Heart right ventricle (tissue), 16 donors: ENCODE data around the gene MAP3K5. TPM values are rescaled to one million over a fixed set of nuclear protein-coding genes. Genes with fewer than 3 reads are reported as not detected.
A peak's percentile ranks its signal among the peaks of the same experiment; 100 is the strongest.

Experiments
- ATAC-seq, 8 donors: fragments of 200-7000 bp; cut with Tn5 transposase; one replicate each; pipeline ENCODE4 v1.9.1; 2020; ENCODE audit warnings: mild to moderate bottlenecking in 8 of 8, moderate library complexity in 8 of 8, moderate number of reproducible peaks in 1 of 8
- DNase-seq, 2 donors: peaks; one replicate each; pipeline ENCODE4 v3.0.0-alpha.2; 2020
- H3K27ac ChIP-seq, 10 donors: fragments of 200-600 bp; sonication (generic) in 2 of 10; one replicate each; pipeline versions ENCODE4 v1.5.0 to v1.8.0; 2020 to 2022; ENCODE audit warnings: mild to moderate bottlenecking in 3 of 10
- H3K27me3 ChIP-seq, 7 donors: fragments of 200-600 bp; one replicate each; pipeline ENCODE4 v1.8.0; 2021 to 2022; ENCODE audit warnings: mild to moderate bottlenecking in 2 of 7
- H3K36me3 ChIP-seq, 9 donors: fragments of 200-600 bp; sonication (generic) in 1 of 9; one replicate each; pipeline versions ENCODE4 v1.5.0 to v1.8.0; 2020 to 2022; ENCODE audit warnings: mild to moderate bottlenecking in 2 of 9
- H3K4me1 ChIP-seq, 9 donors: fragments of 200-600 bp; sonication (generic) in 1 of 9; one replicate each; pipeline versions ENCODE4 v1.5.0 to v1.8.0; 2020 to 2022; ENCODE audit warnings: mild to moderate bottlenecking in 4 of 9
- H3K4me3 ChIP-seq, 10 donors: fragments of 200-600 bp; sonication (generic) in 2 of 10; one replicate each; pipeline versions ENCODE4 v1.5.0 to v1.8.0; 2020 to 2022; ENCODE audit warnings: mild to moderate bottlenecking in 7 of 10, moderate library complexity in 2 of 10
- H3K9me3 ChIP-seq, 11 donors: fragments of 200-600 bp in 10 of 11; sonication (generic) in 2 of 11; one replicate each; pipeline versions ENCODE4 v1.5.0 to v1.8.0; 2013 to 2022; ENCODE audit warnings: mild to moderate bottlenecking in 2 of 11, control low read depth in 1 of 11, moderate library complexity in 1 of 11
- WGBS, 2 donors: extraction: QIAGEN DNeasy Blood & Tissue Kit; methylation state at CpG; one replicate each; pipeline ENCODE4 v1.1.7; 2013; ENCODE audit warnings: inconsistent platforms in 1 of 2; 5-methylcytosine and 5-hydroxymethylcytosine counted together
- intact Hi-C, 10 donors: fragments of 100-400 bp; cut with DNase I; formaldehyde crosslinking; loops; one replicate each; pipeline versions ENCODE4 v1.11.1 to v1.14.2; 2022
- polyA plus RNA-seq, 2 donors: library from polyadenylated mRNA; stranded (reverse); fragments of 200-250 nt; gene quantifications; one replicate each; pipeline ENCODE4 v1.2.3, GENCODE V29; 2013
- total RNA-seq, 10 donors: library from RNA; stranded (reverse); fragmentation: NEBNext Ultra II Directional in 3 of 10; extraction: Animal tissue kit (Norgen Biotek cat#: 25700) in 3 of 10; gene quantifications; one replicate each; pipeline versions ENCODE4 v1.2.1 to v1.2.4, GENCODE V29; 2021 to 2023
- TF ChIP-seq, protein P1 (sequence below), 9 donors: fragments of 200-600 bp; sonication (generic) in 2 of 9; IDR thresholded peaks; one replicate each; pipeline versions ENCODE4 v1.5.0 to v1.8.0; 2021 to 2022; ENCODE audit warnings: antibody characterized with exemption in 9 of 9, mild to moderate bottlenecking in 5 of 9, moderate library complexity in 1 of 9
- donor health status: Arrhythmogenic right ventricular cardiomyopathy.
- donor health status: ischemic (EF 13 %, LVEDD 7.1; RV severe dilation, severe dysfunction).
- donor health status: healthy with polysubstance abuse.
- donor health status: DM: no; HTN: yes; CAD: no.
- donor health status: DM: no; HTN: no; CAD: no.
- donor health status: ischemic (EF 25% LVEDD 6.9; RV normal size, moderate dysfunction).
- donor health status: ischemic (EF 25% LVEDD 5.7; RV mildly dilated, moderate dysfunction).
- donor health status: healthy.
- donor health status: DM: yes; HTN: yes; CAD: no.
- donor health status: Ischemic cardiomyopathy.
- donor health status: ischemic (EF 35%, LVEDD 5.7; RV mildly dilated, moderate dysfunction).
- donor health status: nonischemic (EF 11% LVEDD 7.7; RV severe dilation, severe dysfunction).
- donor health status: DM: yes; HTN: yes; CAD: no.
- donor health status: PGD.
- donor health status: ischemic (EF 29% LVEDD 5.4; RV normal size, mild dysfunction).
- donor health status: nonischemic (EF 23%, LVEDD 6.1; RV moderate dilation, normal function).

The MAP3K5 gene
- total and polyA plus RNA-seq, 12 donors, result 5.1 to 35.7 (median 27.8) TPM

DNA sequence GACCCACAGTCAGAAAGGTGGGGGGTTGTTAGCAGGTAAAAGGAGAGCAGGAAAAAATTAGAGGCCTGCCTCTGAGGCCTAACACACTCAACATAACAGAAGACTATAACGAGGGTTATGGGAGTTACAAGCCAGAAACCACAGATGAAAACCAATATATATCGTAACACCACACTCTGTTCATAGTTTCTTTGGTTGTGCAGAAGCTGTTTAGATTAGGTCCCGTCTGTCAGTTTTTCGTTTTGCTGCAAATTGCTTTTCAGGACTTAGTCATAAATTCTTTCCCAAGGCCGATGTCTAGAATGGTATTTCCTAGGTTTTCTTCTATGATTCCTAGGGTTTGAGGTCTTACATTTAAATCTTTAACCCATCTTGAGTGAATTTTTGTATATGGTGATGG lies 3.7 kb upstream of the MAP3K5 start:
- DNase-seq, result no peak
- intact Hi-C loops, result loop anchor here in 3 of 10 donors (2.0 to 10.0 kb wide), 2 partner anchors 151 to 191 kb away; no protein-coding TSS in a partner anchor
- H3K27ac ChIP-seq, result no peak overlapping the region
- H3K4me1 ChIP-seq, result peaks cover 0 to 16% (median 7%) of the 10 kb centered on the region in 9 donors
- TF ChIP-seq, protein P1, sequence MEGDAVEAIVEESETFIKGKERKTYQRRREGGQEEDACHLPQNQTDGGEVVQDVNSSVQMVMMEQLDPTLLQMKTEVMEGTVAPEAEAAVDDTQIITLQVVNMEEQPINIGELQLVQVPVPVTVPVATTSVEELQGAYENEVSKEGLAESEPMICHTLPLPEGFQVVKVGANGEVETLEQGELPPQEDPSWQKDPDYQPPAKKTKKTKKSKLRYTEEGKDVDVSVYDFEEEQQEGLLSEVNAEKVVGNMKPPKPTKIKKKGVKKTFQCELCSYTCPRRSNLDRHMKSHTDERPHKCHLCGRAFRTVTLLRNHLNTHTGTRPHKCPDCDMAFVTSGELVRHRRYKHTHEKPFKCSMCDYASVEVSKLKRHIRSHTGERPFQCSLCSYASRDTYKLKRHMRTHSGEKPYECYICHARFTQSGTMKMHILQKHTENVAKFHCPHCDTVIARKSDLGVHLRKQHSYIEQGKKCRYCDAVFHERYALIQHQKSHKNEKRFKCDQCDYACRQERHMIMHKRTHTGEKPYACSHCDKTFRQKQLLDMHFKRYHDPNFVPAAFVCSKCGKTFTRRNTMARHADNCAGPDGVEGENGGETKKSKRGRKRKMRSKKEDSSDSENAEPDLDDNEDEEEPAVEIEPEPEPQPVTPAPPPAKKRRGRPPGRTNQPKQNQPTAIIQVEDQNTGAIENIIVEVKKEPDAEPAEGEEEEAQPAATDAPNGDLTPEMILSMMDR (IDR thresholded peaks at IDR 0.05), result no peak
- no peak for ATAC-seq
- H3K27me3 ChIP-seq, result no peaks in the 10 kb centered on the region
- no peak overlapping the region for H3K4me3 ChIP-seq
- H3K36me3 ChIP-seq, result no peaks in the 10 kb centered on the region
- 93 to 95% methylated on average over 5 of the region's 5 CpGs for WGBS, 2 donors
- H3K9me3 ChIP-seq, result peaks cover 0 to 11% (median 0%) of the 10 kb centered on the region in 11 donors

GRCh38 chr6:136795386-136795785 lies 3.1 kb upstream of the MAP3K5 start:
- no peak overlapping the region for H3K27ac ChIP-seq
- ATAC-seq (no peak), DNase-seq (no peak)
- H3K36me3 ChIP-seq, result no peaks in the 10 kb centered on the region
- intact Hi-C loops, result loop anchor here in 2 of 10 donors (10.0 kb wide), 1 partner anchor 191 kb away; no protein-coding TSS in a partner anchor
- WGBS, 2 donors, result 87 to 88% methylated on average over 2 of the region's 2 CpGs
- H3K27me3 ChIP-seq, result no peaks in the 10 kb centered on the region
- H3K9me3 ChIP-seq, result peaks cover 0 to 11% (median 0%) of the 10 kb centered on the region in 11 donors
- TF ChIP-seq, protein P1 (IDR thresholded peaks at IDR 0.05), result no peak
- H3K4me1 ChIP-seq, result peaks cover 0 to 19% (median 9%) of the 10 kb centered on the region in 9 donors
- no peak overlapping the region for H3K4me3 ChIP-seq

DNA sequence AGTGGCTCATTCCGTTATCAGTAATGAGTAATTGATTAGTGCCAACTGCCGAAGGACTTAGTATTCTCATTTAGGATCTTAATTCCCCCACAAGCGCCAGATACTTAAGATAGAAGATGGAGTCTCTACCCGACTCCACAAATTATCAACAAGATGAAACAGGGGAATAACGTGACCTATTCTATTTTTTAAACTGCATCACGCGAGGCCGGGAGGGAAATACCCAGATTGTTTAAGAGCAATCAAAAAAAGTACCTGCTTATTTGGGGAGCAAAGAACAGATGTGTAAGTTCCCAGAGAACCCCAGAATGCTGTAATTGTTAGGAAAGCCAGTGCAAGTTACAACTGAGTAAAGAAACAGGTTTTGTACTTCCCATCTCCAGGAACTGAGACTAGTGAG lies 1.1 kb upstream of the MAP3K5 start:
- Histone ChIP-seq H3K4me1 (peaks cover 0 to 37% (median 24%) of the 10 kb centered on the region in 9 donors), H3K4me3 (peak overlapping the region in 9 of 10 donors; percentile 71 to 99 (median 82)), H3K9me3 (peaks cover 0 to 11% (median 0%) of the 10 kb centered on the region in 11 donors), H3K36me3 (no peaks in the 10 kb centered on the region), H3K27me3 (no peaks in the 10 kb centered on the region), H3K27ac (peak overlapping the region in 9 of 10 donors; percentile 82 to 97 (median 93))
- intact Hi-C loops, result loop anchor here in 9 of 10 donors (1.0 to 10.0 kb wide), 8 partner anchors 56 to 211 kb away; no protein-coding TSS in a partner anchor
- no peak for DNase-seq
- TF ChIP-seq, protein P1 (IDR thresholded peaks at IDR 0.05), result no peak
- WGBS, 2 donors, result 25 to 30% methylated on average over 8 of the region's 8 CpGs
- no peak for ATAC-seq

DNA sequence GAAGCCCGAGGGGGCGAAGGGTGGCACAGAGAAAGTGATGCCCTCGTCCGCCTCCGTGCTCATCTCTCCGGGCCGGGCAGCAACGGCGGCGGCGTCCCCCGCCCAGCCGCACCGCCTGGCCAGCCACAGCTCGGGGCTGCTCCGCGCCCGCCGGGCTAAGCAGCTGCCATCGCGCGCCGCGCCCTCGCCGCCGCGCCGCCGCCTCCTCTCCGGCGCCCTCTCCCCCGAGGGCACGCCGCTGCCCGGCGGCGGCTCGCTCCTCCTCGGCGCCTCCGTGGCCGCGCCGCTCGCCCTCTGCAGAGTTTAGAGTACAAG lies 225 bp downstream of the MAP3K5 start:
- DNase-seq, result no peak

More for the DNA sequence above, 225 bp downstream of the MAP3K5 start:
- TF ChIP-seq, protein P1 (IDR thresholded peaks at IDR 0.05), result no peak
- H3K4me1 ChIP-seq, result peaks cover 5 to 50% (median 26%) of the 10 kb centered on the region in 9 donors
- no peak for ATAC-seq
- WGBS, 2 donors, result 0% methylated on average over 21 to 46 of the region's 46 CpGs
- H3K27ac ChIP-seq, result peak overlapping the region; percentile 82 to 97 (median 92)
- H3K27me3 ChIP-seq, result no peaks in the 10 kb centered on the region
- peak overlapping the region; percentile 62 to 99 (median 80) for H3K4me3 ChIP-seq
- no peaks in the 10 kb centered on the region for H3K36me3 ChIP-seq
- intact Hi-C loops, result loop anchor here in 9 of 10 donors (1.0 to 10.0 kb wide), 8 partner anchors 55 to 210 kb away; no protein-coding TSS in a partner anchor
- H3K9me3 ChIP-seq, result no peaks in the 10 kb centered on the region
